GM18867 (cell line): ENCODE measurements around the gene CEP97.
"Not testable (repeated sequence)": the region's sequence is repeated elsewhere in the genome, so short reads cannot be mapped to it uniquely, and the experiment has no call there.

ENCODE experiments used
- ATAC-seq: cut with Tn5 transposase; IDR thresholded peaks from one replicate; pipeline ENCODE4 v1.9.1; 2021; ENCODE audit warnings: mild to moderate bottlenecking, moderate library complexity; ENCODE audit not compliant: unreplicated experiment

CEP97 gene, protein sequence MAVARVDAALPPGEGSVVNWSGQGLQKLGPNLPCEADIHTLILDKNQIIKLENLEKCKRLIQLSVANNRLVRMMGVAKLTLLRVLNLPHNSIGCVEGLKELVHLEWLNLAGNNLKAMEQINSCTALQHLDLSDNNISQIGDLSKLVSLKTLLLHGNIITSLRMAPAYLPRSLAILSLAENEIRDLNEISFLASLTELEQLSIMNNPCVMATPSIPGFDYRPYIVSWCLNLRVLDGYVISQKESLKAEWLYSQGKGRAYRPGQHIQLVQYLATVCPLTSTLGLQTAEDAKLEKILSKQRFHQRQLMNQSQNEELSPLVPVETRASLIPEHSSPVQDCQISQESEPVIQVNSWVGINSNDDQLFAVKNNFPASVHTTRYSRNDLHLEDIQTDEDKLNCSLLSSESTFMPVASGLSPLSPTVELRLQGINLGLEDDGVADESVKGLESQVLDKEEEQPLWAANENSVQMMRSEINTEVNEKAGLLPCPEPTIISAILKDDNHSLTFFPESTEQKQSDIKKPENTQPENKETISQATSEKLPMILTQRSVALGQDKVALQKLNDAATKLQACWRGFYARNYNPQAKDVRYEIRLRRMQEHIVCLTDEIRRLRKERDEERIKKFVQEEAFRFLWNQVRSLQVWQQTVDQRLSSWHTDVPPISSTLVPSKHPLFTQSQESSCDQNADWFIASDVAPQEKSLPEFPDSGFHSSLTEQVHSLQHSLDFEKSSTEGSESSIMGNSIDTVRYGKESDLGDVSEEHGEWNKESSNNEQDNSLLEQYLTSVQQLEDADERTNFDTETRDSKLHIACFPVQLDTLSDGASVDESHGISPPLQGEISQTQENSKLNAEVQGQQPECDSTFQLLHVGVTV

DNA sequence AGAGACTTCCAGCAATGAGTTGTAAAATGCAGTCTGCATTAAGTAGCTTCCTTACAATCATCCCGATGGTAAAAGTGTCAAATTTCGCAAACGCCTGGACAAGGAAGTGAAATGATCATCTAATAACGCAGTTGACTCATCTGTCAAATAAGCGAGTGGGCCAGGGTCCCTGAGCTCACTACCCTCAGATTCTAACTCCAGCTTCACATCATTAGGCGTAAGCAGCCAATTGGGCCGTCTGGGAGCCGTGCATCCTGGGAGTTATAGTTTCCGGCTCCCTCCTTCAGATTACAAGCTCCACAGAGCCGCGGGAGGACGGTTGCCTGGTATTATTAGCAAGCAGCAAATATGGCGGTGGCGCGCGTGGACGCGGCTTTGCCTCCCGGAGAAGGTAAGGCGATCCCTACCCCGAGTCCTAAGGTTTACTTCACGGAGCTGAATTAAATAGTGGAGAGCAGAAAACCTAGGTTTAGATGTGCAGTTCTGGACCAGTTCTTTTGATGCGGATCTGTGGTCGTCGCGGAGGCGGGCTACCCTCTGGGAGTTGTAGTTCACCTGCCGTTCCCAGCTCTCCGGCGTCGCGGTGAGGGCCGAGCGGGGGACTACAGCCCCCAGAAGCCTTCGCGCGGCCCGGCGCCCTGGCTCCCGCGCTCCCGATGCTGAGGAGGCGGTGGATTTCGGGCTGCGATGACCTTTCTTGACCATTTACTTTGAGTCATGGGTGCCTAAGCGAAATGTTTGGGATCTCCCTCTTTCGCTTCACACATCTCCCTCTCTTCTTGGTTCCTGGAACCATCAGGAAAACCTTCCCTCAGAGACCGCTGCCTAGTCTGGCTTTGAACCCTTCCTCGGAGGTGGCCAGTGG lies at the start of gene CEP97:
Gene CEP97 (plus strand): TSS at position 286 of the 865 bp plus-strand sequence. CDS start 63 bp downstream, at position 349.
- ATAC-seq = peak; percentile 91

DNA sequence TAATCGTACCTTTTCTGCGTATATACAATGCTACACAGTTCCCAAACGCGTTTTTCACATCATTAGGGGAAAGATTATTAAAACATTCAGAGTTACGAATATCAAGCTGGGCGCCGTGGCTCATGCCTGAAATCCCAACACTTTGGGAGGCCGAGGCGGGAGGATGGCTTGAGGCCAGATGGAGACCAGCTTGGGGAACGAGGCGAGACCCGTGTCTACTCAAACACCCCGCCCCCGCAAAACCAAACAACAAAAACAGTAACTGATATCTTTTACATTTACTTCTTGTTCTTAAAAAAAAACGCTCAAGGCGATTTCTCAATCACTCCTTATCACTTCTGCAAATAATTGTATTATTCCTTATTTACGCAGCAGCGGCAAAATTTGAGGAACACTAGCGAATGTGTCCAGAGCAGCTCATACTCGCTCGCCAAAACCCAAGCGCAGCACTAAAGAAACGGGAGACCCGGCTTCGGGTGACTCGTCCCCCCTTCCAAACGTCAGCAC lies 48.7 kb upstream of the CEP97 start:
- ATAC-seq = no peak

DNA sequence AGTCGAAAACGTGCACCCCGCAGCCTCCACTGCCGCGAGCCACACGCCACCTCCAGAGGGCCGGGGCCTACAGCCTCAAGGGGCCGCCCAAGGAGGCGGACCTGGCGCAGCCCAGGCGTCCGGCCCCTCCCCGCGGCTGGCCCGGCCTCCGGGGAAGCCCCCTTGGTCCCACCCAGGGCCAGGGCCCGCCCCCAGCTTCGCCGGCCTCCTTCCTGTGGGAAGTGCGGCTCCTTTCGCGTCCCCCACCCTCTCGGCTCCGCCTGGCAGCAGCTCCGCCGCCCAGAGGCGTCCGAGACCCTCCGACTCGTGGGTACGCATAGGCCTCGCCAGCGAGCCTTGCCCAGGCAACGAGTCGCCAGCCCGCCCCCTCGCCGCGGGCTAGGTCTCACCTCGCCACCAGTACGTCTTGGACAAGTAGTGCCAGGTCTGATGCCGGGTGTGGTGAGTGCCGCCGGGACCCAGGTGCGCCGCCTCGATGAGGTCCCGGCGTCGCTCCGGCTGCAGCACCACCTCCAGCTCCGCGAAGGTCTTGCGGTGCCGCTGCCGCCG lies 48.1 kb upstream of the CEP97 start:
- ATAC-seq = peak; percentile 87

DNA sequence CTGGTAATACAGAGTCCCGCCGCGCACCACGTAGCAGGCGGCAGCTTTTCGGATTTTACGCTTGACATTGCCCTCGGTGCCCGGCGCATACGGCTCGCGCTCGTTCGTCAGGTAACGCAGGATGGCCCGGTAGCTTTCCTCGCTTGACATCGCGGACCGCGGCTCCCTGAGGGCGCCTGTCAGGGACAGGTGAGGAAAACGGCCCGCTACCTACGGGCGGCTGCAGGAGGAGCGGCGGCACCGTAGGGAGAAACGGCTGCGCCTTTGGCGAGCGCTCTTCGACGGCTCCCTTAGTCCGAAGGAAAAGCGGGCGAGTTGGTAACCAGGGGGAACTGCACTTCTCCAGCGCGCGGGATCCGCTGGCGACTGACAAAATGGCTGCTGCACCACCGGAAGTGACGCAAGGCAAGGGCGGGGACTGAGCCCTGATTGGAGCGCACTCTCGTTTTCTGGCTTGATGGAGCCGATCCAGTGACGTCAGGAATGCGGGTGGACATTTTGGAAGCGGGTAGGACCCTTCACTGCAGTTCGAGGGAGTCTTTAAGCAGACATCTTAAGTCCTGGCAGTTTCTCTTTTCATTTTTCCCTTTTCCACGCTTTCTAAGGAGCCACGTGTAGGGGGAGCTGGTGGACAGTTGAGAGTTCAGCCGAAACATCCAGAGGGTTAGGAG lies 47.5 kb upstream of the CEP97 start, which contains the start of gene ZBTB11:
Gene ZBTB11 (minus strand): TSS at position 368 of the 671 bp plus-strand sequence. CDS start 218 bp downstream, at position 150.
- ATAC-seq = peak; percentile 65

DNA sequence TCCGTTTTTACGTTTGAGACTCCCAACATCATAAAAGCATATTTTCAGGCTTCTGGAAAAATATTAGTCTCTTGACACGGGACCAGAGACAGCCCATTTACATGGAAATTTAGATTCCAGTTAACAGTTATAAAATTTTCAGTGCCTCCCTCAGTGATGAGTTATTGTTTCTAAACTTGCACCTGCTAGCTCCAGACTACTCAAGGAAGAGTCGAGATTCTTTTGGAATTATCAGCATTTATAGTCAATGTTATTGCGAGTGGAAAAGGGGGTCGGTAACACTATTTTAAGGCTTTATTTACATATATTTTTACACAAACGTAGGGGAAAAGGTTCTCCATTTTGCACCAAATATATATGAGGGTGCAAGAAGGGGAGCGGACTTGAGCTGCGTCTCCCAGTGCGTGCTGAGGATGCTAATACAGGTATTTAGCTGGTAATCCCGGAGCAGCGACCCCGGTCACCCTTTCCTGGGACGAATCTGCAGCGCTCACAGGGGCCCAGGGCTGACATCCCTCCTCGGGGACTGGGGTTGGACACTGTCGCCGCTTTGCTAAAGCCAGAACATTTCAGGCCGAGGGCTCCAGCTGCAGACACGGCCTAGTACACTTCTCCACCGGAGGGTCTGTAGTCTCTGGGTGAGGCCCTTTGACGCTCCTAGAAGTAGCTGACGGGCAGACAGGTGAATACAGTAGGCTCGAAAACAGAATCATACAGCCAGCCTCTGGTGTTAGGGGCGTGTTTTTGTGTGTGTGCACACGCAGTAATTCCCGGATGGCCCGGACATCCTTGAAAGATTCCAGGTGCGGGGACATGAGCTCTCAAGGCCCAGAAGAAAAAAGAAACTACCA lies 46.8 kb upstream of the CEP97 start:
- no peak for ATAC-seq

DNA sequence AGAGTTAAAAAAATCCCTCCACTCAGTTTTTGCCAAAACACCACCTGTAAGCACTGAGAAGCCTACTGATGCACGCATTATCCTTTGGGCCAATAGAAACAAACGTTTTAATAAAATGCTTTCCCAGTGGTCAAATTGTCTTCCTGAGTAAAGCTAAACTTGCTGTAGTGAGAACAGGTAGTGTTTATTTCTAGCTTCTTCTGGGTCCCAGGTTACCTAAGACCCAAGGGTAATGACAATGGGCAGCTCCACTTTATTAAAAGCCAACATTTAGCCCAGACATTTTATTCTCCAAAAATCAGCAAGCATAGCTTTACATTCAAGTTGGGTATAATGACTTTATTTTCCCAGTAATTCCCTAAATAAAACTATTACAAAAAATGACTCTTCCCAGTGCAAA lies 45.6 kb upstream of the CEP97 start:
- ATAC-seq = not testable (repeated sequence)

DNA sequence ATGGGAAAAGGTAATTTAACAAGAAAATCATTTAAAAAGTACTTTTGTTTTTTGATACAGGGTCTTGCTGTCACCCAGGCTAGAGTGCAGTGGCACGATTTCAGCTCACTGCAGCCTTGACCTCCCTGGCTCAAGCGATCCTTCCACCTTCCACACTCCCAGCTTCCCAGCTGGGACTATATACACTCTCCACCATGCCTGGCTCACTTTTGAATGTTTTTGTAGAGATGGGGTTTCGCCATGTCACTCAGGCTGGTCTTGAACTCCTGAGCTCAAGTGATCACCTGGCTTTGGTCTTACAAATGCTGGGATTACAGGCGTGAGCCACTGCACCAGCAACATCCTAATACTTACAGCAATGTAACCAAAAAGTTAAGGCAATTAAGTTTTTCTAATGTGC lies 43.9 kb upstream of the CEP97 start:
- ATAC-seq = no peak

DNA sequence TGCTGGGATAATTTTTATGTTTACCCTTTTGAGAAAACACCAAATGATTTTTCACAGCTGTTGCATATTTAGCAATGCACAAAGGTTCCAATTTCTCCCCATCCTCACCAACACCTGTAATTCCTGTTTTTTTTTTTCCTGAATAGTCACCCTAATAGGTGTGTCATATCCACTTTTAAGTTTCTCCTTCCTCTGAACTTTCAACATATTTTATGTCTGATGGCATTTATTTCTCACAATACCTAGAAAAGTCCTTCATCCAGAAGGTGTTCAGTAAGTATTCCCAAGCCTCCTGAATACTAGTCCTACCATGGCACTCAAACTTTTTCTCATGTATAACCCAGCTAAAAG lies 39.4 kb upstream of the CEP97 start:
- ATAC-seq = no peak

DNA sequence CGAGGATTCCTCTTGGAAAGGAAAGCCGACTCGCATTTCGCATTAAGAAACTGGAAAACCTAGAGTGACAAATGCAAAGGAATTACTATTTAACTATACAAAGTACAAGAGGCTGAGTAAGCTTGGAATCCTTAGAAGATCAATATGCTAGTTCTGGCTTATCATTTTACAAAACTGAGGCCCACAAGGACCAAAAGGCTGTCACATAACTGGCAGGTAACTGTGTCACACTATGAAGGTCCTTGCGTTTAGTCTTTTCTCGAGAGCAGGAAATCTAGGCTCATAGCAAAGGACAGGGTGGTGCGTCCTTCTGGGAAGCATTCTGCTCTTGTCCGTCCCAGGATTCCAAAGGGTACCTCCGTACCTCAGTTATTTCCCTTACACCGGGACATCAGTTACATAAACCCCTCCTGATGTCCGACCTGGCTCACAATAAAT lies 38.5 kb upstream of the CEP97 start:
- ATAC-seq = peak; percentile 18

DNA sequence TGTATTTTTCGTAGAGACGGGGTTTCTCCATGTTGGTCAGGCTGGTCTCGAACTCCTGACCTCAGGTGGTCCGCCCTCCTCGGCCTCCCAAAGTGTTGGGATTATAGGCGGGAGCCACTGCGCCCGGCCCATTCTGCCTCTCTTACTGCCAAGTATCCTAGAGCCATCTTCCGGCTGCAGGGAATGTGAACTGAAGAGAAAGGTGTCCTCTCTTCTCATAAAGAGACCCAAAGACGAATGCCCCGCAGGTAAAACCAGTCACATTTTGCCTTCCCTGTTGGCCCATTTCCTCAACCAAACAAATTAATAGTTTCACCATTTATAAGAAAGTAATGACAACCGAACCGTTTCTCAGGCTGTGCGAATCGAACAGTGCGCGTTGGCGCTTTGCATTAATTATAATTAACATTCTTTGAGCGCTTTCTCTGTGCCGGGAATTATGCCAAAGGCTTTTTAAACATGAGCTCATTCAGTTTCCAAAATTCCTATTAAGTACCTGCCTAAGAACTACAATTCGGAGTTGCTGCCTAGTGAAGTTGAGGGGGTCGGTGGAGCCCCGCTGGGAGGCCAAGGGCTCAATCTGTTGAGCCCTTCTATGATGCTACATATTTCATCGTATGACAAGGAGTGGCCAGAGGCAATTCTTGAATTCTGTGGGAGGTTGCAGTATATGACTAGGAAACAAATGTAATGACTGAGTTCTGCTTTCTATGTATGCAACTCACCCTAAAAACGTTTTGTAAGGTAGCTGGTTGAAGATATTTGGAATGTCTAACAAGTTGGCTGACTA lies 37.1 kb upstream of the CEP97 start:
- no peak for ATAC-seq

DNA sequence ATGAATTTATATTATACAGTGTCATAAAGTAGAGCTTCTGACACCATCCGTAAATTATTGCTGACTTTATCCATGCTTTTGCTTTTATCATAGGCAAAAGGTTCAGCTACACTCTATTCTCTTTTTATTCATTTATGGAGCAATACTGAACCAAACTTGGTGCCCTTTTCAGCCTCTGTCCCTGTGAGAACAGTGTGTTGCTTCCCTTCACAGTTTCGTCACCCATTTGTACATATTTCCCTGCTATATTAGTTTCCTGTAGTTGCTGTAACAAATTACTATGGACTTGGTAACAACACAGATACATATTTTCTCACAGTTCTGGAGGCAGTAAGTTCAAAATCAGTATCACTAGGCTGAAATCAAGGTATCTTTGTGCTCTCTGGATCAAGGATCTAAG lies 35.1 kb upstream of the CEP97 start:
- no peak for ATAC-seq

DNA sequence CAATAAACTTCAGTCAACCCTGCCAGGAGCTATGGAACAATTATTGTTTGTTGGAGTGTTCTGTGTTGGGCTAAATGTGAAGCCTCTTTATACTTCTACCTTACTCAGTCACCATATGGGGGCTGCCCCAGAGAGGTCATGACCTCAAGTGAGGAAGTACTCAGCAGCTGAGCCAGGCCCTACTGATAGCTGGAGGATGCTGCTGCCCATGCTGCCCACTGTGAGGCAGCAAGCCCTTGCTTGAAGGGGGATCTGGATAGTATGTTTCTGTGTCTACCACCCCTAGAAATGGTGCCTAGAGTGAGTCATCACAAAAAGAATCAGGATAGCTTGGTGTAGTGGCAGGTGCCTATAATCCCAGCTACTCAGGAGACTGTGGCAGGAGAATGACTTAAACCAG lies 33.4 kb upstream of the CEP97 start:
- no peak for ATAC-seq

DNA sequence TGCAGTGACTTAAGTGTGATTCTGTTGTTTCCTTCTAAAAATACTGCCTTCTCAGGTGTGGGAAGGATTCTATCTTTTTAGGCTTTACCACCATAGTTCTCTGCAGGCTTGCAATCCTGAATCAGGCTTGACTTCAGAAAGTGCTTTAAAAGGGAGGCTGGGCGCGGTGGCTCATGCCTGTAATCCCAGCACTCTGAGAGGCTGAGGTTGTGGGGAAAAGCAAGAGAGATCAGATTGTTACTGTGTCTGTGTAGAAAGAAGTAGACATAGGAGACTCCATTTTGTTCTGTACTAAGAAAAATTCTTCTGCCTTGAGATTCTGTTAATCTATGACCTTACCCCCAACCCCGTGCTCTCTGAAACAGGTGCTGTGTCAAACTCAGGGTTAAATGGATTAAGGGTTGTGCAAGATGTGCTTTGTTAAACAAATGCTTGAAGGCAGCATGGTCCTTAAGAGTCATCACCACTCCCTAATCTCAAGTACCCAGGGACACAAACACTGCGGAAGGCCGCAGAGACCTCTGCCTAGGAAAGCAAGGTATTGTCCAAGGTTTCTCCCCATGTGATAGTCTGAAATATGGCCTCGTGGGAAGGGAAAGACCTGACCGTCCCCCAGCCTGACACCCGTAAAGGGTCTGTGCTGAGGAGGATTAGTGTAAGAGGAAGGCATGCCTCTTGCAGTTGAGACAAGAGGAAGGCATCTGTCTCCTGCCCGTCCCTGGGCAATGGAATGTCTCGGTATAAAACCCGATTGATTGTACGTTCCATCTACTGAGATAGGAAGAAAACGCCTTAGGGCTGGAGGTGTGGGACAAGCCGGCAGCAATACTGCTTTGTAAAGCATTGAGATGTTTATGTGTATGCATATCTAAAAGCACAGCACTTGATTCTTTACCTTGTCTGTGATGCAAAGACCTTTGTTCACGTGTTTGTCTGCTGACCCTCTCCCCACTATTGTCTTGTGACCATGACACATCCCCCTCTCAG lies 32.4 kb upstream of the CEP97 start:
- ATAC-seq = not testable (repeated sequence)

DNA sequence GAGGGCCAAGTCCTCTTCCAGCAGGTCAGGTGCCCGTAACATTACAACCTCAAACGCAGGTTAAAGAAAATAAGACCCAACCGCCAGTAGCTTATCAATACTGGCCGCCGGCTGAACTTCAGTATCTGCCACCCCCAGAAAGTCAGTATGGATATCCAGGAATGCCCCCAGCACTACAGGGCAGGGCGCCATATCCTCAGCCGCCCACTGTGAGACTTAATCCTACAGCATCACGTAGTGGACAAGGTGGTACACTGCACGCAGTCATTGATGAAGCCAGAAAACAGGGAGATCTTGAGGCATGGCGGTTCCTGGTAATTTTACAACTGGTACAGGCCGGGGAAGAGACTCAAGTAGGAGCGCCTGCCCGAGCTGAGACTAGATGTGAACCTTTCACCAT lies 30.9 kb upstream of the CEP97 start:
- ATAC-seq = peak; percentile 95

DNA sequence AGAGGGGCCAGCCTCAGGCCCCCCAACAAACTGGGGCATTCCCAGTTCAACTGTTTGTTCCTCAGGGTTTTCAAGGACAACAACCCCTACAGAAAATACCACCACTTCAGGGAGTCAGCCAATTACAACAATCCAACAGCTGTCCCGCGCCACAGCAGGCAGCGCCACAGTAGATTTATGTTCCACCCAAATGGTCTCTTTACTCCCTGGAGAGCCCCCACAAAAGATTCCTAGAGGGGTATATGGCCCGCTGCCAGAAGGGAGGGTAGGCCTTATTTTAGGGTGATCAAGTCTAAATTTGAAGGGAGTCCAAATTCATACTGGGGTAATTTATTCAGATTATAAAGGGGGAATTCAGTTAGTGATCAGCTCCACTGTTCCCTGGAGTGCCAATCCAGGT lies 29.6 kb upstream of the CEP97 start:
- ATAC-seq = not testable (repeated sequence)

DNA sequence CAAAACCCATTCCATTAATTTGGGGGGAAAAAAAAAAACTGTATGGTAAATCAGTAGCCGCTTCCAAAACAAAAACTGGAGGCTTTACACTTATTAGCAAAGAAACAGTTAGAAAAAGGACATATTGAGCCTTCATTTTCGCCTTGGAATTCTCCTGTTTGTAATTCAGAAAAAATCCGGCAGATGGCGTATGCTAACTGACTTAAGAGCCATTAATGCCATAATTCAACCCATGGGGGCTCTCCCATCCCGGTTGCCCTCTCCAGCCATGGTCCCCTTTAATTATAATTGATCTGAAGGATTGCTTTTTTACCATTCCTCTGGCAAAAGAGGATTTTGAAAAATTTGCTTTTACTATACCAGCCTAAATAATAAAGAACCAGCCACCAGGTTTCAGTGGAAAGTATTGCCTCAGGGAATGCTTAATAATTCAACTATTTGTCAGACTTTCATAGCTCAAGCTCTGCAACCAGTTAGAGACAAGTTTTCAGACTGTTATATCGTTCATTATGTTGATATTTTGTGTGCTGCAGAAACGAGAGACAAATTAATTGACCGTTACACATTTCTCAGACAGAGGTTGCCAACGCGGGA lies 28.5 kb upstream of the CEP97 start:
- no peak for ATAC-seq
